ENCODE measurements around the gene INPP5B. TPM values are rescaled to one million over a fixed set of nuclear protein-coding genes. Genes with fewer than 3 reads are reported as not detected.
A peak's percentile ranks its signal among the peaks of the same experiment; 100 is the strongest.

The INPP5B gene
- total RNA-seq, 4 donors from 2014 or later: 32.6 to 80.8 (median 37.7) TPM

GRCh38 chr1:37861151-37861550 is 85.7 kb downstream of the INPP5B start:
- WGBS, 2 donors (ENCODE audit: low coverage in 1 of 2): 67% methylated on average over 2 of the region's 4 CpGs; no CpG with 5 or more reads in 1 of the 2 donors
- H3K4me1 ChIP-seq: peaks cover 0 to 37% (median 4%) of the 10 kb centered on the region in 3 donors
- TF ChIP-seq CTCF (IDR thresholded peaks at IDR 0.05) (no peak), POLR2AphosphoS5 (IDR thresholded peaks at IDR 0.05) (no peak), POLR2A (IDR thresholded peaks at IDR 0.05) (no peak), EP300 (IDR thresholded peaks at IDR 0.05) (no peak)
- no peak for ATAC-seq
- no peak overlapping the region for H3K4me3 ChIP-seq
- no peaks in the 10 kb centered on the region for H3K9me3 ChIP-seq
- H3K27ac ChIP-seq: peak overlapping the region in 1 of 4 donors; percentile 95
- H3K27me3 ChIP-seq: no peaks in the 10 kb centered on the region
- H3K36me3 ChIP-seq: peaks cover 0 to 66% of the 10 kb centered on the region in 2 donors

GRCh38 chr1:37860346-37860666 is 86.5 kb downstream of the INPP5B start:
- Histone ChIP-seq H3K4me3 (peak overlapping the region; percentile 89 to 90), H3K36me3 (peaks cover 0 to 62% of the 10 kb centered on the region in 2 donors), H3K27ac (peak overlapping the region in 3 of 4 donors; percentile 91 to 95 (median 91)), H3K4me1 (peaks cover 0 to 46% (median 8%) of the 10 kb centered on the region in 3 donors), H3K9me3 (no peaks in the 10 kb centered on the region), H3K27me3 (no peaks in the 10 kb centered on the region)
- TF ChIP-seq CTCF (IDR thresholded peaks at IDR 0.05): no peak
- TF ChIP-seq POLR2AphosphoS5 (IDR thresholded peaks at IDR 0.05): no peak
- TF ChIP-seq EP300 (IDR thresholded peaks at IDR 0.05): no peak
- no peak for TF ChIP-seq POLR2A (IDR thresholded peaks at IDR 0.05)
- WGBS, 2 donors (ENCODE audit: low coverage in 1 of 2): 4 to 13% methylated on average over 4 to 5 of the region's 5 CpGs
- ATAC-seq: no peak

DNA sequence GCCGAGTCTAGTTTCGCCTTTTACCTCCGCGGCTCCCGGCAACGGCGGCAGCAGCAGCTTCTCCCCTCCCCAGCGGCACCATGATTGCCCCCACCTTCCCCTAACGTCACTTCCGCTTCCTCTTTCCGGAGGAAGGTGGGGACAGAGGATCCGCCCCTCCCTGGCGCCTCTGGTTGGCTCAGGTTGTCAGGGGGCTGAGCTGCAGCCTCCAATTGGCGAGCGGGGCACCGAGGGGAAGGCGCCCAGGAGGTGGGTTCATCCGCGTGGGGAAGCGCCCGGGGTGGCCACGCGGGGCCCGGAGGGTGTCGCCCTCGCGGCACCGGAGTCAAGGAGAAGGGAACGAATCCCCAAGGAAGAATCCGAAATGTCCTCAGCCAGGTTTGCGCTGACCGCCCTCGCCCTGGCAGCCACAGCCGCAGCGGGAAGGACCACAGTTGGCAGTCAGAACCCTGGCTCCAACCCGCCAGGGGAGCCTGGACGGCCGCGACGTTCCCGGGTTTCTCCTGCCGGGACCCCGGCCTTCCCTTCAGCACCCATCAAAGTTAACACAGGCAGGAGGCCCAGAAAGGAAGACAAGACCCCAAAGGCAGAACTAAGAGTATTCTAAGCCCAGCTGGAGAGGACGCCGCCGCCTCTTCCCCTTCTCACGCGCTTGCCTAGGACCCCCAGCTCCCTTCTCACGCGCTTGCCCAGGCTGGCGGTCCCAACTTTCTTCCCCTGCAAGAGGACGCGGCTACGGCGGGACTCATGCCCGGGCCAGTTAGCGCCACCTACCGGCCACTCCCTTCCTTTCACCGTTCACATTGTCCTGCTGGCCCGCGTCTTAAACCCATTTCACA is 87.1 kb downstream of the INPP5B start, which contains the start of gene MTF1:
Gene MTF1 (minus strand): TSS at position 86 of the 839 bp plus-strand sequence. CDS start 1,934 bp downstream, outside the sequence.
- H3K27me3 ChIP-seq: no peaks in the 10 kb centered on the region
- peaks cover 0 to 52% (median 12%) of the 10 kb centered on the region in 3 donors for H3K4me1 ChIP-seq
- no peaks in the 10 kb centered on the region for H3K9me3 ChIP-seq
- H3K36me3 ChIP-seq: peaks cover 0 to 62% of the 10 kb centered on the region in 2 donors
- peak; percentile 99 for ATAC-seq
- peak; percentile 68 for TF ChIP-seq POLR2A (IDR thresholded peaks at IDR 0.05)
- TF ChIP-seq POLR2AphosphoS5 (IDR thresholded peaks at IDR 0.05): peak; percentile 86
- no peak for TF ChIP-seq EP300 (IDR thresholded peaks at IDR 0.05)
- peak; percentile 84 to 90 (median 88) for TF ChIP-seq CTCF (IDR thresholded peaks at IDR 0.05)
- WGBS, 2 donors (ENCODE audit: low coverage in 1 of 2): 0 to 1% methylated on average over 8 to 14 of the region's 61 CpGs
- H3K4me3 ChIP-seq: peak within 1 kb of the TSS; percentile 89 to 90
- peak within 1 kb of the TSS; percentile 65 to 95 (median 91) for H3K27ac ChIP-seq

- no peaks in the 10 kb centered on the region for H3K9me3 ChIP-seq
- 0% methylated on average over 4 to 17 of the region's 21 CpGs for WGBS, 2 donors (ENCODE audit: low coverage in 1 of 2)
- peaks cover 0 to 62% of the 10 kb centered on the region in 2 donors for H3K36me3 ChIP-seq
- ATAC-seq: peak; percentile 22
- TF ChIP-seq POLR2A (IDR thresholded peaks at IDR 0.05) (no peak), POLR2AphosphoS5 (IDR thresholded peaks at IDR 0.05) (no peak), CTCF (IDR thresholded peaks at IDR 0.05) (no peak), EP300 (IDR thresholded peaks at IDR 0.05) (no peak)
- no peaks in the 10 kb centered on the region for H3K27me3 ChIP-seq
- peak overlapping the region; percentile 89 to 90 for H3K4me3 ChIP-seq
- H3K27ac ChIP-seq: peak overlapping the region; percentile 65 to 95 (median 91)
- H3K4me1 ChIP-seq: peaks cover 0 to 59% (median 16%) of the 10 kb centered on the region in 3 donors
Observed at GRCh38 chr1:37858931-37859506, 87.8 kb downstream of the INPP5B start.

Data from gastroesophageal sphincter (tissue), 4 donors.